Muscle of leg (tissue), 11 donors: ENCODE data around the gene TWIST2. TPM values are rescaled to one million over a fixed set of nuclear protein-coding genes. Genes with fewer than 3 reads are reported as not detected.

Experiments
- DNase-seq: peaks from one replicate; pipeline ENCODE4 v3.0.0; 2013
- H3K27ac ChIP-seq: one replicate; pipeline ENCODE4 v1.5.1; 2013; ENCODE audit warnings: mild to moderate bottlenecking, low read length, control low read depth
- H3K27me3 ChIP-seq: one replicate; pipeline ENCODE4 v1.6.1; 2013; ENCODE audit warnings: low read length; ENCODE audit not compliant: control insufficient read depth, insufficient read depth
- H3K36me3 ChIP-seq: one replicate; pipeline ENCODE4 v1.6.1; 2013; ENCODE audit warnings: low read length; ENCODE audit not compliant: control insufficient read depth, insufficient read depth
- H3K4me1 ChIP-seq: one replicate; pipeline ENCODE4 v1.6.1; 2013; ENCODE audit warnings: low read length; ENCODE audit not compliant: control insufficient read depth, insufficient read depth
- H3K4me3 ChIP-seq: one replicate; pipeline ENCODE4 v1.5.1; 2013; ENCODE audit warnings: low read length, control low read depth
- H3K9me3 ChIP-seq: replicated peaks from 2 replicates; pipeline ENCODE4 v1.6.1; 2013; ENCODE audit warnings: low read depth, low read length; ENCODE audit not compliant: control insufficient read depth
- WGBS: methylation state at CpG from one replicate; pipeline ENCODE4 v1.1.5; 2013; ENCODE audit warnings: missing lambda C conversion rate; ENCODE audit not compliant: insufficient coverage; 5-methylcytosine and 5-hydroxymethylcytosine counted together
- polyA plus RNA-seq, 8 donors: library from polyadenylated mRNA; unstranded; fragments of 120-200 nt; gene quantifications; one replicate each; pipeline versions ENCODE4 v1.2.1 to v1.2.3, GENCODE V29; 2013; ENCODE audit warnings: inconsistent platforms in 1 of 8, low replicate concordance in 1 of 8; ENCODE audit not compliant: insufficient read length in 8 of 8, insufficient read depth in 1 of 8
- total RNA-seq: library from RNA; stranded (reverse); fragments of 120-200 nt; gene quantifications from one replicate; pipeline ENCODE4 v1.2.4, GENCODE V29; 2013

The TWIST2 gene
- total and polyA plus RNA-seq, 9 donors, result 2.9 to 43.7 (median 6.6) TPM

DNA sequence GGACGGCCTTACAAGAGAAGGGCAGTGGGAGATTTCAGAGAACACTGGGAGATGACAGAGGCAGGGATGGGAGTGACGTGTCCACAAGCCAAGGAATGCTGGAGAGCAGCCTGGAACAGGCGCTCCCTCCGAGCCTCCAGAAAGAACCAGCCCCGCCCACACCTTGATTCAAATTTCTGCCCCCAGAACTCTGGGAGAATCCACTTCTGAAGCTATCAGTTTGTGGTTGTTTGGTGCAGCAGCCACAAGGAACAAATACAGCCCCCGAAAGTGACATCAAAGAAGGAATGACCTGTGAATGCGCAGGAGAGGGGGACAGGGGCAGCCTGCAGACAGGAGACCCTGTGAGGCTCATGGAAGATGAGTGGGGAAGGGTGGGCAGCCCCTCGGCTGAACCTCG is 67.3 kb downstream of the TWIST2 start:
- no peaks in the 10 kb centered on the region for H3K9me3 ChIP-seq
- no peak overlapping the region for H3K4me3 ChIP-seq
- no peaks in the 10 kb centered on the region for H3K36me3 ChIP-seq
- 79% methylated on average over 5 of the region's 9 CpGs for WGBS
- no peaks in the 10 kb centered on the region for H3K4me1 ChIP-seq
- DNase-seq, result no peak
- no peak overlapping the region for H3K27ac ChIP-seq
- peaks cover 8% of the 10 kb centered on the region for H3K27me3 ChIP-seq

DNA sequence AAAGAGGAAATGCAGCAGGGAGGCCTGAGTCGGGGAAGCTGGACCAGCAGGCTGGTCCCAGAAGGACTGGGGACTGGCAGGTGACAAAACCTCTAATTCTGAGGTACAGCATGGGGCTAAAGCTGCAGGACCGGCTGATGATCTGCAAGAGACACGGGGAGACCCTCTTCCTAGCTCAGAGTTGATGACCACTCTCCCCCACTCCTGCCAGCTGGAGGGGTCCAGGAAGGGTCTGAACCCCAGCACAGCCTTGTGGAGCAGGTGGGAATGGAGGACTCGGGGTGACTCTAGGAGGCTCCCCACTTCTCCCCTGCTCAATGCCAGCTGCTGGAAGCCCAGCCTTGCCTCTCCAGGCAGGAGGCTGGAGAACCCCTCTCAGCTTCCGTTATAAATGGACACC is 67.7 kb downstream of the TWIST2 start:
- 75% methylated on average over 2 of the region's 5 CpGs for WGBS
- DNase-seq, result no peak
- Histone ChIP-seq H3K27ac (no peak overlapping the region), H3K4me1 (no peaks in the 10 kb centered on the region), H3K9me3 (no peaks in the 10 kb centered on the region), H3K36me3 (no peaks in the 10 kb centered on the region), H3K4me3 (no peak overlapping the region), H3K27me3 (peaks cover 8% of the 10 kb centered on the region)

DNA sequence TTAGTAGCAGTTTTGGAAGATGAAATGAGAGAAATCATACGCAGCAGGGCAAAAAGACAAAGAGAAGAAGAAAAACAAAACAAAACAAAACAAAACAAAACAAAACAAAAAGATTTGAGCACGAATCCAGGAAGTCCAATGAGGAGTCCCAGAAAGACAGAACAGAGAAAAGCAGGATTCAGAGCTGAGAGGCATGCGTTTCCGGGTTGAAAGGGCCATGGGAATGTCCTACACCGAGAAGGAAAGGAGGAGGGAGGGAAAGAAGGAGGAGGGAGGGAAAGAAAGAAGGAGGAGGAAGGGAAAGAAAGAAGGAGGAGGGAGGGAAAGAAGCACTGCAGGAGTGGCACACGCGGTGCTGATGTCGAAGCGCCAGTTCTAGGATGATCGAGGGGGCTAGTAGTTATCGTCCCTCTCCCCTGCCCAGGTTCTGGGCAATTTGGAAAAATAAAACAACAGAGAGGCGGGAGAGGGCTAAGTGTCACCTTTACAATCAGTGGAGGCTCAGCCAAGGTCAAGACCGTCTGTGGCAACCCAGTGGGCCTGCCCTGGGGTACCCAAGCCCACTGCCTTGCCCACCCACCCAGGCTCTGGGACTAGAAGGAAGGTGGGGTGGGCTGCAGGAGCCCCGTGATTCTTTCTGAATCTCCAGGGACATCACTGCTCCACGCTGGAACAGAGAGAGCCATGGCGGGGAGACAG is 68.4 kb downstream of the TWIST2 start:
- DNase-seq, result no peak
- Histone ChIP-seq H3K9me3 (no peaks in the 10 kb centered on the region), H3K36me3 (no peaks in the 10 kb centered on the region), H3K4me3 (no peak overlapping the region), H3K4me1 (no peaks in the 10 kb centered on the region), H3K27ac (no peak overlapping the region), H3K27me3 (peaks cover 8% of the 10 kb centered on the region)
- WGBS, result 83% methylated on average over 12 of the region's 16 CpGs

DNA sequence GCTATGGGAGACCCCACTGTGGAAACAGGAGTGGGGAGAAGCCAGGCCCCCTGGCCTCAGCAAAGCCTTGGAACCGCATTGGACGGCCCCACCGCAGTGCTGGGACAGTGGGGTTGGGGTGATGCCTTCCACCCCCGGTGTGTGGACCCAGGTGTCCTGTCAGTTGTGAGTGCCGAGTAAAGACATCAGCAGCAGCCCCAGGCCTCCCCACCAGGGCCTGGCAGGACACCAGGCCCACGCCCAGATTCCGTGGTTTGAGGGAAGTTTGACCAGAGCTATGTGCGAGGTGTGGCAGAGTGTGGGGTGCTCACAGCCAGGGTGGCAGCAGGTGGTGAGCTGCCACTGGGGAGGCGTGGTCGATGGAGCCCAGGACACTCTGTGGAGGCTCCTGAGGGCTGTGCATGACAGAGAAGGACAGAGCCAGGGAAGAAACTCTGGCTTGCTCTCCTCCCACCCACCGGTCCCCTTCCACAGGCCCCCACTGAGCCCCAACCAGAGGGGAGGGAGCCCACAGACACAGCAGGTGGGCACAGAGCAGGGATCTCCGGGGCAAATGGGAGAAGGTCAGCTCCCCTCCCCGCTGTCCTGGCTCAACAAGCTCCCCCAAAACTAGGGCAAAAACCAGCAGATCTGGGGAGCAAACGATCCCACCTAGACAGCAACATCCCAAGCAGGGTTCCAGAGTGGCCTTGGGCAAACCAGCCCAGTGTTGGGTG is 69.1 kb downstream of the TWIST2 start:
- WGBS, result 74% methylated on average over 8 of the region's 14 CpGs
- no peaks in the 10 kb centered on the region for H3K4me1 ChIP-seq
- H3K9me3 ChIP-seq, result no peaks in the 10 kb centered on the region
- no peak overlapping the region for H3K27ac ChIP-seq
- no peaks in the 10 kb centered on the region for H3K36me3 ChIP-seq
- H3K27me3 ChIP-seq, result peaks cover 8% of the 10 kb centered on the region
- no peak for DNase-seq
- no peak overlapping the region for H3K4me3 ChIP-seq

DNA sequence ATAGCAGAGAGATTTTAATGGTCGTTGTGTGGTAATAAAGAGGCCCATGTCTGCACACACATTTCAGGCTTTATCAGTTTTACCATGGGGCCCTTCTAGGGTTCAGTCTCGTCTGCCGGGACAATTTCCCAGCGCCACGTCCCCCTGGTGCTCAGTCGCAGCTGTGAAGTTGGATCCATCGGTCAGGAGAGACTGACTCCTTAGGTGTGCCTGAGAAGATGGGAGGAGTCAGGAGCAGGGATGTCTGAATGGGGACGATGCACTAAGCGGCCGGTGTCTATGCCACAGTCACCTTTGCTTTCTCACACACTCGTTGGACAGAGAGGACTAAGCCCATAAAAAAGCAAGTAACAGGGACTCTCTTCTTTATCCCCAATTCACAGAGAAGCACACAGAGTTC is 71.4 kb downstream of the TWIST2 start:
- Histone ChIP-seq H3K27me3 (peaks cover 11% of the 10 kb centered on the region), H3K4me1 (no peaks in the 10 kb centered on the region), H3K27ac (no peak overlapping the region), H3K4me3 (no peak overlapping the region), H3K36me3 (no peaks in the 10 kb centered on the region), H3K9me3 (no peaks in the 10 kb centered on the region)
- no peak for DNase-seq
- WGBS, result 40% methylated on average over 2 of the region's 11 CpGs

DNA sequence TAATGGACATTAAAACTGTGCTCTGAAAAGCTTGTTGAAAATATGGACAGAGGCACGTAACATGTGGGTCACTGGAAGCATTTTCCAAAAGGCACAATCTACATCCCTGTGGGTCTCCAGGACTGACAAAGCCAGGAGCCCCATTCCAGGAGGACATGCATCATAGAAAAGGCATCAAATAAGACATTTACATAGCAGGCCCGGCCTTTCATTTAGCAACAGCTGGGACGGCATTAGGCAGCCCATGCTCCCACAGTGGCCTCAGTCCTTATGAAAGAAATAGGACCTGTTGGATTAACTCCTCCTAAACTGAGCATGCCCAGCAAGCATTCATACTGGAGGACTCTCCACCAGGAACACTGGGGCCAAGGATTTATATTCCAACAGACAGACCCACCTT is 72.2 kb downstream of the TWIST2 start:
- WGBS, result 39% methylated on average over 2 of the region's 3 CpGs
- Histone ChIP-seq H3K27ac (no peak overlapping the region), H3K4me1 (no peaks in the 10 kb centered on the region), H3K27me3 (peaks cover 13% of the 10 kb centered on the region), H3K4me3 (no peak overlapping the region), H3K36me3 (no peaks in the 10 kb centered on the region), H3K9me3 (no peaks in the 10 kb centered on the region)
- no peak for DNase-seq

DNA sequence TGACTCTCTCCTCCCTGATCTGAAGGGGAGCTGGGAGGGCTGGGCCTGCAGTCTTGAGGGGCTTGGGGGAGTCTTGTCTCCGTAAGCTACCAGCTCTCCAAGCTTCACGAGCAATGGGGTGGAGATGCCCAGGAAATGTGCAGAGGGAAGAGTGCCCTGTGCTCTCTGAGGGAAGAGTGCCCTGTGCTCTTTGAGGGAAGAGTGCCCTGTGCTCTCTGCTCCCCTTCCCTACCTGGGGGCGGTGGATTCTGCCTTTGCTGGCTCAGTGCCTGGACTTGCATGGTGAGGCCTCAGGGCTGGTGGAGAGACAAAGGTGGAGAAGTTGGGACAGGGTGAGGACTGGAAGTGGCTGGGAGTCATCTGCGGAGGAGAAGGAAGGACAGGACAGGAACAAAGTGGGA is 72.7 kb downstream of the TWIST2 start:
- 77% methylated on average over 4 of the region's 4 CpGs for WGBS

DNA sequence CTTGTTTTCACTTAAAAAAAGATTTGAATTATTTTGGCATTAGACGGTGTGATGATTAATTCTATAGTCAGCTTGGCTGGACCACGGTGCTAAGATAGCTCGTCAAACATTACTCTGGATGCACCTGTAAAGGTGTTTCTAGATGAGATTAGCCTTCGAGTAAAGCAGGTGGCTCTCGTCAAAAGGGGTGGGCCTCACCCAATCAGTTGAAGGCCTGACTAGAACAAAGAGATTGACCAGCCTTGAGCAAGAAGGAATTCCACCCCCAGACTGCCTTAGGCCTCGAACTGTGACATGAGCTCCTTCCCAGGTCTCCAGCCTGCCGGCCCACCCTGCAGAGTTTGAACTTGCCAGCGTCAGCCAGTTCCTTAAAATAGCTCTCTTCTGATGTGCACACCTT is 73.4 kb downstream of the TWIST2 start:
- peaks cover 13% of the 10 kb centered on the region for H3K27me3 ChIP-seq
- H3K9me3 ChIP-seq, result no peaks in the 10 kb centered on the region
- H3K36me3 ChIP-seq, result no peaks in the 10 kb centered on the region
- no peak overlapping the region for H3K27ac ChIP-seq
- WGBS, result 87% methylated on average over 7 of the region's 8 CpGs
- DNase-seq, result no peak
- H3K4me3 ChIP-seq, result no peak overlapping the region
- no peaks in the 10 kb centered on the region for H3K4me1 ChIP-seq

More for the DNA sequence above, 72.7 kb downstream of the TWIST2 start:
- H3K36me3 ChIP-seq, result no peaks in the 10 kb centered on the region
- H3K4me1 ChIP-seq, result no peaks in the 10 kb centered on the region
- DNase-seq, result no peak
- no peaks in the 10 kb centered on the region for H3K9me3 ChIP-seq
- peaks cover 12% of the 10 kb centered on the region for H3K27me3 ChIP-seq
- H3K4me3 ChIP-seq, result no peak overlapping the region
- H3K27ac ChIP-seq, result no peak overlapping the region

DNA sequence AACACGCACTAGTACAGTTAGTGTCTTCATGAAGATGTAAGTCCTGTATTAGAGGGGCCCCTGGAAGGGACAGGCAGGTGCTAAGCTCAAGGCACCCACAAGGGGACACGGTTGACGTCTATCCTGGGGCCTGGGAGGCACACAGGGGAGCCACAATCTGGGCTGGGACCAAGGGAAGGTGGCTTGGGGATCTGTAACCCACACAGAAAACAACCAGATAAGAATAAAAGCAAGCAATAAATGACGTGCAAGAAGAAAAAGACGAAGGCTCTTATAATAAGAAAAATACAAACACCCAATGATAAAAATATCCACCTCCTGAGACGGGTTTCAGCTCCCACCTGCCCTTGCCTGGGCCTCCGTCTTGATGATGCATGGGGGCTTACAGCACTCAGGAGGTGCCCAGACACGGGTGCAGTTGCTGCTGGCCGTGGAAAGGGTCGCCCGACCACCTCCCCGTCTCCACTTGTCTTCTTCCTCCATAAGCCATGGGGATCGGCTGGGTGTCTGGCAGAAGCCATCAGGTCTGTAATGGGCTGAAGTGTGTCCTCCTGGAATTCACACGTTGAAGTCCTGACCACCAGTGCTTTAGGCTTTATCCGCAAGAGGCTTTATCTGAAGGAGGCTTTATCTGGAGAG is 73.9 kb downstream of the TWIST2 start:
- no peak overlapping the region for H3K4me3 ChIP-seq
- H3K36me3 ChIP-seq, result no peaks in the 10 kb centered on the region
- peaks cover 13% of the 10 kb centered on the region for H3K27me3 ChIP-seq
- WGBS, result 83% methylated on average over 4 of the region's 15 CpGs
- H3K27ac ChIP-seq, result no peak overlapping the region
- H3K4me1 ChIP-seq, result no peaks in the 10 kb centered on the region
- no peak for DNase-seq
- H3K9me3 ChIP-seq, result no peaks in the 10 kb centered on the region

DNA sequence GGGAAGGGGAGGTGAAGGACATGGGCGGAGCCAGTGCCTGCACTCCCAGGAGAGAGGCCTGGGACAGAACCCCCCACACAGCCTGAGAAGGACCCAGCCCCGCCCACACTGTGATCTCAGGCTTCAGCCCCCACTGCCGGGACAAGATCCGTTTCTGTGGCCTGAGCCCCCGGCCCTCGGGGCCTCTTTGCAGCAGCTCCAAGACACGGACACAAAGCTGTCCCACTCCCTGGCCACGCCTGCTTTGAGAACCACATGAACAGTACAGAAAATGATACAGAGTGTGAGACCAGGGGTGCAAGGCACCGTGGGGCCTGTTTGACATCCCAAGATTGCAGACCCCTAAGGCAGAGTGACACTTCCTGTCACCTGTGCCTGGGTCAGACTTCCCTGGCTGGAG is 74.5 kb downstream of the TWIST2 start:
- peaks cover 13% of the 10 kb centered on the region for H3K27me3 ChIP-seq
- H3K27ac ChIP-seq, result no peak overlapping the region
- H3K4me1 ChIP-seq, result no peaks in the 10 kb centered on the region
- DNase-seq, result no peak
- 39% methylated on average over 7 of the region's 9 CpGs for WGBS
- no peaks in the 10 kb centered on the region for H3K36me3 ChIP-seq
- H3K4me3 ChIP-seq, result no peak overlapping the region
- H3K9me3 ChIP-seq, result no peaks in the 10 kb centered on the region
